HEK293 (cell line): Measurements from ENCODE around the gene INPPL1.

ENCODE experiments used
- CTCF ChIA-PET: fragments of 350-600 bp; formaldehyde crosslinking; extraction: SDS; loops from one replicate; lab custom pipeline; 2021; ENCODE audit warnings: antibody characterized with exemption; lab: Yijun Ruan, JAX
- POLR2A ChIA-PET: fragments of 300-600 bp; formaldehyde crosslinking; extraction: SDS; loops from one replicate; lab custom pipeline; 2020; ENCODE audit warnings: antibody characterized with exemption, inconsistent platforms; lab: Yijun Ruan, JAX
- H3K27ac ChIP-seq: fragments of 200-500 bp; sonication (Bioruptor generic); 2 replicates; pipeline ENCODE4 v1.5.1; 2014; ENCODE audit warnings: low read depth, low read length, control low read depth, inconsistent platforms; ENCODE audit errors: extremely low read depth
- H3K36me3 ChIP-seq, 2 experiments: fragments of 200-500 bp in 1 of 2; sonication (Bioruptor generic) in 1 of 2; 1 replicate in 1 of 2; 2 replicates in 1 of 2; pipeline ENCODE4 v1.5.1; 2014 to 2017; ENCODE audit warnings: inconsistent platforms in 2 of 2, low read length in 2 of 2; ENCODE audit not compliant: control insufficient read depth in 2 of 2, insufficient read depth in 1 of 2
- H3K4me1 ChIP-seq: fragments of 200-500 bp; sonication (Bioruptor generic); 2 replicates; pipeline ENCODE4 v1.5.1; 2014; ENCODE audit warnings: mild to moderate bottlenecking, low read length, inconsistent platforms; ENCODE audit not compliant: control insufficient read depth, insufficient read depth
- H3K4me3 ChIP-seq: 2 replicates; pipeline ENCODE4 v1.5.1; 2011; ENCODE audit warnings: low read depth, mild to moderate bottlenecking, control low read depth, low read length, moderate library complexity
- H3K9me3 ChIP-seq: fragments of 200-500 bp; sonication (Bioruptor generic); 2 replicates; pipeline ENCODE4 v1.5.1; 2014; ENCODE audit warnings: low read depth, low read length, inconsistent platforms; ENCODE audit not compliant: control insufficient read depth, insufficient read depth
- EGR2 ChIP-seq: fragments of 450-650 bp; formaldehyde crosslinking; IDR thresholded peaks from 2 replicates; pipeline ENCODE4 v1.5.1; 2016; ENCODE audit warnings: low read depth, missing biosample characterization, missing genetic modification characterization
- SCRT2 ChIP-seq: fragments of 450-650 bp; formaldehyde crosslinking; IDR thresholded peaks from 2 replicates; pipeline ENCODE4 v1.5.1; 2016; ENCODE audit warnings: missing biosample characterization, missing genetic modification characterization
- SP3 ChIP-seq: fragments of 450-650 bp; formaldehyde crosslinking; IDR thresholded peaks from 2 replicates; pipeline ENCODE4 v1.5.1; 2016; ENCODE audit warnings: missing biosample characterization, missing genetic modification characterization
- ZFHX2 ChIP-seq: fragments of 450-650 bp; formaldehyde crosslinking; conservative IDR thresholded peaks from 2 replicates; pipeline ENCODE4 v1.5.1; 2016; ENCODE audit warnings: missing biosample characterization, missing genetic modification characterization
- ZNF114 ChIP-seq: fragments of 450-650 bp; formaldehyde crosslinking; IDR thresholded peaks from 2 replicates; pipeline ENCODE4 v1.5.0; 2017; ENCODE audit warnings: missing biosample characterization, missing genetic modification characterization
- ZNF184 ChIP-seq: fragments of 450-650 bp; IDR thresholded peaks from 2 replicates; pipeline ENCODE4 v1.5.1; 2018; ENCODE audit warnings: missing biosample characterization, mild to moderate bottlenecking, missing genetic modification characterization
- ZNF426 ChIP-seq: fragments of 450-650 bp; formaldehyde crosslinking; IDR thresholded peaks from 2 replicates; pipeline ENCODE4 v1.5.1; 2017; ENCODE audit warnings: missing biosample characterization, missing genetic modification characterization, mild to moderate bottlenecking, inconsistent platforms, moderate library complexity
- ZNF654 ChIP-seq: fragments of 450-650 bp; formaldehyde crosslinking; IDR thresholded peaks from 2 replicates; pipeline ENCODE4 v1.5.1; 2016; ENCODE audit warnings: low read depth, missing biosample characterization, missing genetic modification characterization
- ZNF776 ChIP-seq: fragments of 450-650 bp; formaldehyde crosslinking; IDR thresholded peaks from 2 replicates; pipeline ENCODE4 v1.5.0; 2017; ENCODE audit warnings: missing biosample characterization, missing genetic modification characterization, borderline replicate concordance
- TF ChIP-seq, protein P1 (sequence below): fragments of 450-650 bp; formaldehyde crosslinking; IDR thresholded peaks from 2 replicates; pipeline ENCODE4 v1.5.1; 2016; ENCODE audit warnings: missing biosample characterization, missing genetic modification characterization
- TF ChIP-seq, protein P2 (sequence below): fragments of 450-650 bp; formaldehyde crosslinking; IDR thresholded peaks from 2 replicates; pipeline ENCODE4 v1.5.1; 2017; ENCODE audit warnings: missing biosample characterization, mild to moderate bottlenecking, missing genetic modification characterization, moderate library complexity
- TF ChIP-seq, protein P3 (sequence below): fragments of 450-650 bp; formaldehyde crosslinking; IDR thresholded peaks from 2 replicates; pipeline ENCODE4 v1.5.1; 2017; ENCODE audit warnings: missing biosample characterization, missing genetic modification characterization
- TF ChIP-seq, protein P4 (sequence below): fragments of 450-650 bp; formaldehyde crosslinking; IDR thresholded peaks from 2 replicates; pipeline ENCODE4 v1.5.1; 2016; ENCODE audit warnings: missing biosample characterization, missing genetic modification characterization

Gene INPPL1

DNA sequence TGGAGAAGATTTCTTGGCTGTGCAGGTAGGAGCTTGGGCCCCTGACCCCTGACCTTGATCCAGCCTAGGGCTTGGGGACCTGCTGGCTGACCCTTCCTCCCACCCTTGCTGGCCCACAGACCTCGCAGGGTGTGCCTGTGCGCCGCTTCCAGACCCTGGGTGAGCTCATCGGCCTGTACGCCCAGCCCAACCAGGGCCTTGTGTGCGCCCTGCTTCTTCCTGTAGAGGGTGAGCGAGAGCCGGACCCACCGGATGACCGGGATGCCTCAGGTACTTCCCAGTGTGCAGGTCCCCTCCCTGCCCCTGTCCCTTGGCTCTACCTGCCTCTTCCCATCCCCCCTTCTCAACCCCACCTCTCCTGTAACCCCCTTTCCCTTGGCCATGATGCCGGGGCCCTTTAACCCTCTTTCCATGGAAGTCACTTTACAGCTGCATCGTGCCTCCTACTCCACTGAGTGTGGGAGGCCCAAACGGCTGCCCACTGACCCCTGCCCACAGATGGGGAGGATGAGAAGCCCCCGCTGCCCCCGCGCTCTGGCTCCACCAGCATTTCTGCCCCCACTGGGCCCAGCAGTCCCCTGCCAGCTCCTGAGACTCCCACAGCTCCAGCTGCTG is 3.8 kb downstream of the INPPL1 start:
- Histone ChIP-seq H3K36me3 (peaks cover 0 to 73% of the 10 kb centered on the region in 2 experiments; a peak in 1 of 3 replicates), H3K9me3 (no peaks in the 10 kb centered on the region), H3K4me1 (no peaks in the 10 kb centered on the region), H3K27ac (no peak overlapping the region), H3K4me3 (no peak overlapping the region)
- 0 out of 2 replicates have a peak, but pooled peaks have one; percentile 62 for TF ChIP-seq ZFHX2 (tag by site-specific recombination)
- TF ChIP-seq EGR2 (tag by site-specific recombination) = 0 out of 2 replicates have a peak, but pooled peaks have one; percentile 54
- no peak for TF ChIP-seq ZNF654 (tag by site-specific recombination)
- TF ChIP-seq, protein P1, sequence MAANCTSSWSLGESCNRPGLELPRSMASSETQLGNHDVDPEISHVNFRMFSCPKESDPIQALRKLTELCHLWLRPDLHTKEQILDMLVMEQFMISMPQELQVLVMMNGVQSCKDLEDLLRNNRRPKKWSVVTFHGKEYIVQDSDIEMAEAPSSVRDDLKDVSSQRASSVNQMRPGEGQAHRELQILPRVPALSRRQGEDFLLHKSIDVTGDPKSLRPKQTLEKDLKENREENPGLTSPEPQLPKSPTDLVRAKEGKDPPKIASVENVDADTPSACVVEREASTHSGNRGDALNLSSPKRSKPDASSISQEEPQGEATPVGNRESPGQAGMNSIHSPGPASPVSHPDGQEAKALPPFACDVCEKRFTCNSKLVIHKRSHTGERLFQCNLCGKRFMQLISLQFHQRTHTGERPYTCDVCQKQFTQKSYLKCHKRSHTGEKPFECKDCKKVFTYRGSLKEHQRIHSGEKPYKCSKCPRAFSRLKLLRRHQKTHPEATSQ = no peak
- TF ChIP-seq, protein P2, sequence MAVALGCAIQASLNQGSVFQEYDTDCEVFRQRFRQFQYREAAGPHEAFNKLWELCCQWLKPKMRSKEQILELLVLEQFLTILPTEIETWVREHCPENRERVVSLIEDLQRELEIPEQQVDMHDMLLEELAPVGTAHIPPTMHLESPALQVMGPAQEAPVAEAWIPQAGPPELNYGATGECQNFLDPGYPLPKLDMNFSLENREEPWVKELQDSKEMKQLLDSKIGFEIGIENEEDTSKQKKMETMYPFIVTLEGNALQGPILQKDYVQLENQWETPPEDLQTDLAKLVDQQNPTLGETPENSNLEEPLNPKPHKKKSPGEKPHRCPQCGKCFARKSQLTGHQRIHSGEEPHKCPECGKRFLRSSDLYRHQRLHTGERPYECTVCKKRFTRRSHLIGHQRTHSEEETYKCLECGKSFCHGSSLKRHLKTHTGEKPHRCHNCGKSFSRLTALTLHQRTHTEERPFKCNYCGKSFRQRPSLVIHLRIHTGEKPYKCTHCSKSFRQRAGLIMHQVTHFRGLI (tag by site-specific recombination) = peak; percentile 22; the same call in 1 of the 2 replicates
- ChIA-PET CTCF (interaction anchor here (0.6 to 4.7 kb wide), 4 partner anchors 9 to 203 kb away, joined by 4 to 26 read pairs (median 6); no protein-coding TSS in a partner anchor), POLR2A (interaction anchor here (4.2 kb wide), 1 partner anchor 9 kb away, joined by 42 read pairs; no protein-coding TSS in a partner anchor)

DNA sequence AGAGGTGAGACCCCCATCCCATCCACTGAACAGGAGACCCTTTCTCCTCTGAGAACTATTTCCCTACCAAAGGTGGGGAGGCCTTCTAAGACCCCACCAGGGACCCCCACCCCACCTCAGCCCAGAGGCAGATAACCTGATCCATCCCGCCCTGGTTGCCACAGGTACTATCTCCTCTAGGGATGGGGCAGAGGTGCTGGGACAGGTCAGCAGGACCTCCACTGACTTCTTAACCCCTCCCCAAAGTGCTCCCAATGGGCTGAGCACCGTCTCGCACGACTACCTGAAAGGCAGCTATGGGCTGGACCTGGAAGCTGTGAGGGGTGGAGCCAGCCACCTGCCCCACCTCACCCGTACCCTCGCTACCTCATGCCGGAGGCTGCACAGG is 4.3 kb downstream of the INPPL1 start:
- CTCF ChIA-PET = interaction anchor here (1.0 to 4.7 kb wide), 4 partner anchors 9 to 204 kb away, joined by 3 to 26 read pairs (median 6); no protein-coding TSS in a partner anchor
- Histone ChIP-seq H3K4me3 (no peak overlapping the region), H3K4me1 (no peaks in the 10 kb centered on the region), H3K36me3 (peaks cover 0 to 78% of the 10 kb centered on the region in 2 experiments; a peak in 1 of 3 replicates), H3K27ac (no peak overlapping the region)
- POLR2A ChIA-PET = no interaction called here
- TF ChIP-seq ZNF776 (no peak), SCRT2 (tag by site-specific recombination) (no peak), ZNF184 (no peak), ZNF426 (tag by site-specific recombination) (no peak), ZNF114 (tag by site-specific recombination) (no peak), SP3 (tag by site-specific recombination) (no peak)
- TF ChIP-seq, protein P3, sequence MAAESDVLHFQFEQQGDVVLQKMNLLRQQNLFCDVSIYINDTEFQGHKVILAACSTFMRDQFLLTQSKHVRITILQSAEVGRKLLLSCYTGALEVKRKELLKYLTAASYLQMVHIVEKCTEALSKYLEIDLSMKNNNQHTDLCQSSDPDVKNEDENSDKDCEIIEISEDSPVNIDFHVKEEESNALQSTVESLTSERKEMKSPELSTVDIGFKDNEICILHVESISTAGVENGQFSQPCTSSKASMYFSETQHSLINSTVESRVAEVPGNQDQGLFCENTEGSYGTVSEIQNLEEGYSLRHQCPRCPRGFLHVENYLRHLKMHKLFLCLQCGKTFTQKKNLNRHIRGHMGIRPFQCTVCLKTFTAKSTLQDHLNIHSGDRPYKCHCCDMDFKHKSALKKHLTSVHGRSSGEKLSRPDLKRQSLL = no peak
- TF ChIP-seq, protein P4, sequence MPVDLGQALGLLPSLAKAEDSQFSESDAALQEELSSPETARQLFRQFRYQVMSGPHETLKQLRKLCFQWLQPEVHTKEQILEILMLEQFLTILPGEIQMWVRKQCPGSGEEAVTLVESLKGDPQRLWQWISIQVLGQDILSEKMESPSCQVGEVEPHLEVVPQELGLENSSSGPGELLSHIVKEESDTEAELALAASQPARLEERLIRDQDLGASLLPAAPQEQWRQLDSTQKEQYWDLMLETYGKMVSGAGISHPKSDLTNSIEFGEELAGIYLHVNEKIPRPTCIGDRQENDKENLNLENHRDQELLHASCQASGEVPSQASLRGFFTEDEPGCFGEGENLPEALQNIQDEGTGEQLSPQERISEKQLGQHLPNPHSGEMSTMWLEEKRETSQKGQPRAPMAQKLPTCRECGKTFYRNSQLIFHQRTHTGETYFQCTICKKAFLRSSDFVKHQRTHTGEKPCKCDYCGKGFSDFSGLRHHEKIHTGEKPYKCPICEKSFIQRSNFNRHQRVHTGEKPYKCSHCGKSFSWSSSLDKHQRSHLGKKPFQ (tag by site-specific recombination) = no peak
- TF ChIP-seq, protein P1 = no peak
- TF ChIP-seq, all 188 proteins: peak for 0
- no peaks in the 10 kb centered on the region for H3K9me3 ChIP-seq
